Measurements from ENCODE around the gene SLC35D2. TPM values are rescaled to one million over a fixed set of nuclear protein-coding genes. Genes with fewer than 3 reads are reported as not detected.

Gene SLC35D2
- total RNA-seq, 1 experiment from 2014 or later, result 19.0 TPM

- Histone ChIP-seq H2AFZ (ENCODE audit: low read length) (no peak overlapping the region), H3K14ac (ENCODE audit: insufficient read depth, low read length) (no peak overlapping the region), H3K79me2 (ENCODE audit: insufficient read depth, low read length) (no peaks in the 10 kb centered on the region), H2BK120ac (ENCODE audit: low read depth, low read length, poor library complexity, severe bottlenecking) (no peak overlapping the region), H3K18ac (ENCODE audit: insufficient read length, low read depth, low read length) (no peak overlapping the region), H3K27ac (ENCODE audit: insufficient read length, low read depth, low read length) (no peak overlapping the region), H4K91ac (ENCODE audit: insufficient read length, low read depth, low read length) (no peak overlapping the region), H3K9ac (ENCODE audit: extremely low read depth, insufficient read length, low read length) (no peak overlapping the region), H3K23me2 (ENCODE audit: insufficient read length, low read depth, low read length, poor library complexity, severe bottlenecking) (no peaks in the 10 kb centered on the region), H3K9me3 (ENCODE audit: control insufficient read depth, low read depth, low read length) (no peaks in the 10 kb centered on the region), H2BK15ac (ENCODE audit: low read depth, low read length) (no peak overlapping the region), H2BK20ac (ENCODE audit: low read depth, low read length, poor library complexity, severe bottlenecking) (no peak overlapping the region), H3K56ac (ENCODE audit: insufficient read length, low read depth, low read length) (no peak overlapping the region), H2BK5ac (ENCODE audit: insufficient read length, low read length) (no peak overlapping the region), H3K4me1 (ENCODE audit: insufficient read depth, low read length) (peaks cover 5% of the 10 kb centered on the region; the same call in 1 of the 2 replicates), H4K8ac (replicated peaks; ENCODE audit: insufficient read length, low read depth, low read length) (no peak overlapping the region), H3K79me1 (ENCODE audit: insufficient read depth, low read depth, low read length, poor library complexity, severe bottlenecking) (no peaks in the 10 kb centered on the region), H3K23ac (ENCODE audit: insufficient read length, low read depth, low read length) (no peak overlapping the region), H3T11ph (ENCODE audit: low read length) (no peak overlapping the region), H3K4me2 (ENCODE audit: insufficient read depth, insufficient read length, low read length) (no peak overlapping the region), H2AK5ac (ENCODE audit: insufficient read length, low read length) (no peak overlapping the region), H2BK12ac (ENCODE audit: insufficient read length, low read depth, low read length) (no peak overlapping the region), H4K5ac (ENCODE audit: insufficient read length, low read depth, low read length) (no peak overlapping the region), H3K4ac (ENCODE audit: low read depth, low read length) (no peak overlapping the region), H4K20me1 (ENCODE audit: control insufficient read depth, insufficient read depth, insufficient read length) (no peaks in the 10 kb centered on the region), H3K27me3 (ENCODE audit: insufficient read depth, low read length) (no peaks in the 10 kb centered on the region)
- peaks cover 14 to 21% of the 10 kb centered on the region in 2 experiments for H3K4me1 Mint-ChIP-seq
- H3K9me3 Mint-ChIP-seq, result peaks cover 9 to 14% of the 10 kb centered on the region in 2 experiments
- WGBS (ENCODE audit: extremely low coverage, insufficient read length, low lambda C conversion rate), result no CpG with 5 or more reads among the region's 3 CpGs
- DNase-seq, result no peak
- no peak overlapping the region for H3K4me3 Mint-ChIP-seq
- peaks cover 3 to 9% (median 4%) of the 10 kb centered on the region in 3 experiments; a peak in 5 of 7 replicates for H3K36me3 Mint-ChIP-seq (ENCODE audit: insufficient read depth in 1 of 3, low read depth in 3 of 3)
- H3K27ac Mint-ChIP-seq, result no peak overlapping the region
- TF ChIP-seq CTCF (conservative IDR thresholded peaks at IDR 0.05), result no peak
- H3K27me3 Mint-ChIP-seq (ENCODE audit: low read depth), result 0 out of 2 replicates have a peak, but pooled peaks cover 4% of the 10 kb centered on the region
These were observed 89.9 kb downstream of the SLC35D2 start for GRCh38 chr9:96293498-96294158.
